Measurements from ENCODE around the gene KLK1. TPM values are rescaled to one million over a fixed set of nuclear protein-coding genes. Genes with fewer than 3 reads are reported as not detected.

The KLK1 gene
- total and polyA plus RNA-seq, 3 donors from 2014 or later, result 0.43 to 2.7 (median 1.2) TPM

DNA sequence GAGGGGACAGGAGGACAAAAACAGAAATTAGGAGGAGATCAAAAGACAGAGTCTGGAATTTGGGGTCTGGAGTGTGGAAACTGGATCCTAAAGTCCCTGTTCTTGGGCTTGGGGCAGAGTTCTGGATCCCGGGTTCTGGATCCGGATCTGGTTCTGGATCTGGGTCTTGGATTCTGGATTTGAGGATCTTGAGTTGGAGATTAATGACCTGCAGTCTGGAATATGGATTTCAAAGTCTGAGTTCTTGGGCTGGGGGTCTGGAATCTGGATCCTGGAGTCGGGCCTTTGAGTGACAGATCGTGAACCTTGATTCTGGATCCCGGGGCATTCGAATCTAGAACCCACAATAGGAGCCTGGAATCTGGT is 10.2 kb upstream of the KLK1 start:
- H3K27ac ChIP-seq, result no peak overlapping the region
- H3K4me1 ChIP-seq, result peaks cover 4% of the 10 kb centered on the region
- no peak for DNase-seq
- H3K4me3 ChIP-seq, result no peak overlapping the region
- intact Hi-C loops (cut with DNase I; ENCODE audit: low total_unique reads), result no loop called here
- H3K36me3 ChIP-seq (ENCODE audit: low read depth, missing control alignments), result no peaks in the 10 kb centered on the region
- no peaks in the 10 kb centered on the region for H3K9me3 ChIP-seq
- H3K27me3 ChIP-seq, result no peaks in the 10 kb centered on the region
- WGBS, 2 donors, result 94 to 97% methylated on average over 6 of the region's 6 CpGs
- TF ChIP-seq POLR2A (IDR thresholded peaks at IDR 0.05), result no peak
- TF ChIP-seq, protein P1, sequence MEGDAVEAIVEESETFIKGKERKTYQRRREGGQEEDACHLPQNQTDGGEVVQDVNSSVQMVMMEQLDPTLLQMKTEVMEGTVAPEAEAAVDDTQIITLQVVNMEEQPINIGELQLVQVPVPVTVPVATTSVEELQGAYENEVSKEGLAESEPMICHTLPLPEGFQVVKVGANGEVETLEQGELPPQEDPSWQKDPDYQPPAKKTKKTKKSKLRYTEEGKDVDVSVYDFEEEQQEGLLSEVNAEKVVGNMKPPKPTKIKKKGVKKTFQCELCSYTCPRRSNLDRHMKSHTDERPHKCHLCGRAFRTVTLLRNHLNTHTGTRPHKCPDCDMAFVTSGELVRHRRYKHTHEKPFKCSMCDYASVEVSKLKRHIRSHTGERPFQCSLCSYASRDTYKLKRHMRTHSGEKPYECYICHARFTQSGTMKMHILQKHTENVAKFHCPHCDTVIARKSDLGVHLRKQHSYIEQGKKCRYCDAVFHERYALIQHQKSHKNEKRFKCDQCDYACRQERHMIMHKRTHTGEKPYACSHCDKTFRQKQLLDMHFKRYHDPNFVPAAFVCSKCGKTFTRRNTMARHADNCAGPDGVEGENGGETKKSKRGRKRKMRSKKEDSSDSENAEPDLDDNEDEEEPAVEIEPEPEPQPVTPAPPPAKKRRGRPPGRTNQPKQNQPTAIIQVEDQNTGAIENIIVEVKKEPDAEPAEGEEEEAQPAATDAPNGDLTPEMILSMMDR (IDR thresholded peaks at IDR 0.05), result no peak

- no peak for TF ChIP-seq POLR2A (IDR thresholded peaks at IDR 0.05)
- TF ChIP-seq, protein P1 (IDR thresholded peaks at IDR 0.05), result no peak
- Histone ChIP-seq H3K27ac (no peak within 1 kb of the TSS), H3K36me3 (ENCODE audit: low read depth, missing control alignments) (no peaks in the 10 kb centered on the region), H3K9me3 (no peaks in the 10 kb centered on the region), H3K27me3 (no peaks in the 10 kb centered on the region), H3K4me1 (peaks cover 4% of the 10 kb centered on the region), H3K4me3 (no peak within 1 kb of the TSS)
- 53 to 66% methylated on average over 8 of the region's 8 CpGs for WGBS, 2 donors
- no peak for DNase-seq
- intact Hi-C loops (cut with DNase I; ENCODE audit: low total_unique reads), result no loop called here
Measured at GRCh38 chr19:50833117-50833801, 9.7 kb upstream of the KLK1 start, which contains the start of gene KLK15. TSS of gene KLK15 (minus strand) at chr19:50833574. CDS start at chr19:50831492, 2,082 bp downstream.

DNA sequence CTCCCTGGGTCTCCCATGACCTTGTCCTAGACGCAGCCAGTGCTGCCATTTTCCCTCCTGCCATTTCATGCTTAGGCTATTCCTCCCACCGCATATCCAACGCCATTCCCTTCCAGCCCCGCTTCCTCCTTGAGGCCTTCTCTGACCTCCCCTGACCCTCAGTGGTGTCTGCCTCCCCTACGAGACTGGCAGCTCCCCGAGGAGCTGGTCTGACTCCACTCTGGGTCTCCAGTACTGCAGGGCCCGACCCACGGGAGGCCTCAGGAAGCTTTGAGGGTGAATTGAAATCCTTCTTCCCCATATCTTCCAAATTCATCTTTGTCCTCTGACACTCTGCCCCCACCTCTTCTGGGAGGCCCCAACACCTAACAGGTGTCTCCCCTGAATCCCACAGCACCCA is 9.1 kb upstream of the KLK1 start:
- no peak for TF ChIP-seq POLR2A (IDR thresholded peaks at IDR 0.05)
- TF ChIP-seq, protein P1 (IDR thresholded peaks at IDR 0.05), result no peak
- 90 to 91% methylated on average over 8 of the region's 8 CpGs for WGBS, 2 donors
- DNase-seq, result no peak
- Histone ChIP-seq H3K4me1 (peaks cover 4% of the 10 kb centered on the region), H3K27me3 (no peaks in the 10 kb centered on the region), H3K36me3 (ENCODE audit: low read depth, missing control alignments) (no peaks in the 10 kb centered on the region), H3K4me3 (no peak overlapping the region), H3K27ac (no peak overlapping the region), H3K9me3 (no peaks in the 10 kb centered on the region)
- intact Hi-C loops (cut with DNase I; ENCODE audit: low total_unique reads), result no loop called here

GRCh38 chr19:50831026-50831396 is 7.4 kb upstream of the KLK1 start:
- H3K9me3 ChIP-seq, result no peaks in the 10 kb centered on the region
- WGBS, 2 donors, result 88 to 91% methylated on average over 6 to 7 of the region's 7 CpGs
- H3K27me3 ChIP-seq, result no peaks in the 10 kb centered on the region

More at GRCh38 chr19:50831026-50831396, 7.4 kb upstream of the KLK1 start:
- H3K36me3 ChIP-seq (ENCODE audit: low read depth, missing control alignments), result no peaks in the 10 kb centered on the region
- intact Hi-C loops (cut with DNase I; ENCODE audit: low total_unique reads), result no loop called here
- DNase-seq, result no peak
- TF ChIP-seq, protein P1 (IDR thresholded peaks at IDR 0.05), result no peak
- TF ChIP-seq POLR2A (IDR thresholded peaks at IDR 0.05), result no peak
- peaks cover 4% of the 10 kb centered on the region for H3K4me1 ChIP-seq
- no peak overlapping the region for H3K27ac ChIP-seq
- no peak overlapping the region for H3K4me3 ChIP-seq
